ENCODE results near the gene PDF.

DNA sequence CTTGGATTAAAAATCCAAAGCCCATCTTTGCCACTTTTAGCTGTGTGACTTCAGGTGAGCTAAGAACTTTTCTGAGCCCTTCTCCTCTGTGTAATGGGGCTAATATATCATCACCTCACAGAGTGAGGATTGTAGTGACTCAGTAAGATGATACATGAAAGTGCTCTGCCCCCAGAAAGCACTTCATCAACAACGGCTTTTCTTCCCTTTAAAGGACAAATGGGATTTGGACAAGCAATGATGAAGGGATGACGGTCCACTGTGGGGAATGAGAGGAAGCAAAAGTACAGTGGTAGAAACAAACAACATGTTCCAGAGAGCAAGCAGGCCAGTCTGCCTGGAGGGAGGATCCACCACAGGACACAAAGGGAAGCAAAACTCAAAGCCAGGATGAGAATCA, 35.5 kb upstream of the PDF start:
- TF ChIP-seq, protein P1, sequence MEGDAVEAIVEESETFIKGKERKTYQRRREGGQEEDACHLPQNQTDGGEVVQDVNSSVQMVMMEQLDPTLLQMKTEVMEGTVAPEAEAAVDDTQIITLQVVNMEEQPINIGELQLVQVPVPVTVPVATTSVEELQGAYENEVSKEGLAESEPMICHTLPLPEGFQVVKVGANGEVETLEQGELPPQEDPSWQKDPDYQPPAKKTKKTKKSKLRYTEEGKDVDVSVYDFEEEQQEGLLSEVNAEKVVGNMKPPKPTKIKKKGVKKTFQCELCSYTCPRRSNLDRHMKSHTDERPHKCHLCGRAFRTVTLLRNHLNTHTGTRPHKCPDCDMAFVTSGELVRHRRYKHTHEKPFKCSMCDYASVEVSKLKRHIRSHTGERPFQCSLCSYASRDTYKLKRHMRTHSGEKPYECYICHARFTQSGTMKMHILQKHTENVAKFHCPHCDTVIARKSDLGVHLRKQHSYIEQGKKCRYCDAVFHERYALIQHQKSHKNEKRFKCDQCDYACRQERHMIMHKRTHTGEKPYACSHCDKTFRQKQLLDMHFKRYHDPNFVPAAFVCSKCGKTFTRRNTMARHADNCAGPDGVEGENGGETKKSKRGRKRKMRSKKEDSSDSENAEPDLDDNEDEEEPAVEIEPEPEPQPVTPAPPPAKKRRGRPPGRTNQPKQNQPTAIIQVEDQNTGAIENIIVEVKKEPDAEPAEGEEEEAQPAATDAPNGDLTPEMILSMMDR (IDR thresholded peaks at IDR 0.05) = no peak
- TF ChIP-seq POLR2A (IDR thresholded peaks at IDR 0.05) = no peak
